ENCODE measurements around the gene FIS1.
"Not testable (repeated sequence)": the region's sequence is repeated elsewhere in the genome, so short reads cannot be mapped to it uniquely, and the experiment has no call there.

The FIS1 gene

DNA sequence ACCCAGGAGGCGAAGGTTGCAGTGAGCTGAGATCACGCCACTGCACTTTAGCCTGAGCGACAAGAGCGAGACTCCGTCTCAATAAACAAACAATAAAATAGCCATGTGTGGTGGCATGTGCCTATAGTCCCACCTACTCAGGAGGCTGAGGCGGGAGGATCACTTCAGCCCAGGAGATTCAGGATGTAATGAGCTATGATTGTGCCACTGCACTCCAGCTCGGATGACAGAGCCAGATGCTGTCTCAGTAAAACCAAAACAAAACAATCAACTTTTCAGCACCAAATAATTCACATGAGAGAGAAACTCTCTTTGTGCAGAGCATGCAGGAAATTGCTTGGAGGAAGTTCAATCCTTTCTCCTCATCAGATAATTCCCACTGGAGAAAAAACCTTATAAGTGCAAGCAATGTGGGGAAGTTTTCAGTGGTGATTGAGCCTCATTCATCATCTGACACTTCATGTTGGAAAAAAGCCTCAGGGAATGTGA is 13.4 kb upstream of the FIS1 start:
- TF ChIP-seq, protein P1, sequence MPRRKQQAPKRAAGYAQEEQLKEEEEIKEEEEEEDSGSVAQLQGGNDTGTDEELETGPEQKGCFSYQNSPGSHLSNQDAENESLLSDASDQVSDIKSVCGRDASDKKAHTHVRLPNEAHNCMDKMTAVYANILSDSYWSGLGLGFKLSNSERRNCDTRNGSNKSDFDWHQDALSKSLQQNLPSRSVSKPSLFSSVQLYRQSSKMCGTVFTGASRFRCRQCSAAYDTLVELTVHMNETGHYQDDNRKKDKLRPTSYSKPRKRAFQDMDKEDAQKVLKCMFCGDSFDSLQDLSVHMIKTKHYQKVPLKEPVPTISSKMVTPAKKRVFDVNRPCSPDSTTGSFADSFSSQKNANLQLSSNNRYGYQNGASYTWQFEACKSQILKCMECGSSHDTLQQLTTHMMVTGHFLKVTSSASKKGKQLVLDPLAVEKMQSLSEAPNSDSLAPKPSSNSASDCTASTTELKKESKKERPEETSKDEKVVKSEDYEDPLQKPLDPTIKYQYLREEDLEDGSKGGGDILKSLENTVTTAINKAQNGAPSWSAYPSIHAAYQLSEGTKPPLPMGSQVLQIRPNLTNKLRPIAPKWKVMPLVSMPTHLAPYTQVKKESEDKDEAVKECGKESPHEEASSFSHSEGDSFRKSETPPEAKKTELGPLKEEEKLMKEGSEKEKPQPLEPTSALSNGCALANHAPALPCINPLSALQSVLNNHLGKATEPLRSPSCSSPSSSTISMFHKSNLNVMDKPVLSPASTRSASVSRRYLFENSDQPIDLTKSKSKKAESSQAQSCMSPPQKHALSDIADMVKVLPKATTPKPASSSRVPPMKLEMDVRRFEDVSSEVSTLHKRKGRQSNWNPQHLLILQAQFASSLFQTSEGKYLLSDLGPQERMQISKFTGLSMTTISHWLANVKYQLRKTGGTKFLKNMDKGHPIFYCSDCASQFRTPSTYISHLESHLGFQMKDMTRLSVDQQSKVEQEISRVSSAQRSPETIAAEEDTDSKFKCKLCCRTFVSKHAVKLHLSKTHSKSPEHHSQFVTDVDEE (CRISPR knock-in tag; IDR thresholded peaks at IDR 0.05): no peak
- no peak for TF ChIP-seq ISL1 (CRISPR knock-in tag; IDR thresholded peaks at IDR 0.05)
- TF ChIP-seq, protein P2, sequence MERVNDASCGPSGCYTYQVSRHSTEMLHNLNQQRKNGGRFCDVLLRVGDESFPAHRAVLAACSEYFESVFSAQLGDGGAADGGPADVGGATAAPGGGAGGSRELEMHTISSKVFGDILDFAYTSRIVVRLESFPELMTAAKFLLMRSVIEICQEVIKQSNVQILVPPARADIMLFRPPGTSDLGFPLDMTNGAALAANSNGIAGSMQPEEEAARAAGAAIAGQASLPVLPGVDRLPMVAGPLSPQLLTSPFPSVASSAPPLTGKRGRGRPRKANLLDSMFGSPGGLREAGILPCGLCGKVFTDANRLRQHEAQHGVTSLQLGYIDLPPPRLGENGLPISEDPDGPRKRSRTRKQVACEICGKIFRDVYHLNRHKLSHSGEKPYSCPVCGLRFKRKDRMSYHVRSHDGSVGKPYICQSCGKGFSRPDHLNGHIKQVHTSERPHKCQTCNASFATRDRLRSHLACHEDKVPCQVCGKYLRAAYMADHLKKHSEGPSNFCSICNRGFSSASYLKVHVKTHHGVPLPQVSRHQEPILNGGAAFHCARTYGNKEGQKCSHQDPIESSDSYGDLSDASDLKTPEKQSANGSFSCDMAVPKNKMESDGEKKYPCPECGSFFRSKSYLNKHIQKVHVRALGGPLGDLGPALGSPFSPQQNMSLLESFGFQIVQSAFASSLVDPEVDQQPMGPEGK (CRISPR knock-in tag; IDR thresholded peaks at IDR 0.05; ENCODE audit: borderline replicate concordance): no peak
- no peak for TF ChIP-seq GLIS3 (CRISPR knock-in tag; IDR thresholded peaks at IDR 0.05)
- TF ChIP-seq ARNTL (CRISPR knock-in tag; IDR thresholded peaks at IDR 0.05; ENCODE audit: borderline replicate concordance, low read depth): no peak
- no peak for TF ChIP-seq ZNF70 (CRISPR knock-in tag; IDR thresholded peaks at IDR 0.05)
- no peak for TF ChIP-seq BACH2 (CRISPR knock-in tag; IDR thresholded peaks at IDR 0.05; ENCODE audit: borderline replicate concordance)
- TF ChIP-seq SNAI2 (CRISPR knock-in tag; IDR thresholded peaks at IDR 0.05): no peak
- TF ChIP-seq, protein P3, sequence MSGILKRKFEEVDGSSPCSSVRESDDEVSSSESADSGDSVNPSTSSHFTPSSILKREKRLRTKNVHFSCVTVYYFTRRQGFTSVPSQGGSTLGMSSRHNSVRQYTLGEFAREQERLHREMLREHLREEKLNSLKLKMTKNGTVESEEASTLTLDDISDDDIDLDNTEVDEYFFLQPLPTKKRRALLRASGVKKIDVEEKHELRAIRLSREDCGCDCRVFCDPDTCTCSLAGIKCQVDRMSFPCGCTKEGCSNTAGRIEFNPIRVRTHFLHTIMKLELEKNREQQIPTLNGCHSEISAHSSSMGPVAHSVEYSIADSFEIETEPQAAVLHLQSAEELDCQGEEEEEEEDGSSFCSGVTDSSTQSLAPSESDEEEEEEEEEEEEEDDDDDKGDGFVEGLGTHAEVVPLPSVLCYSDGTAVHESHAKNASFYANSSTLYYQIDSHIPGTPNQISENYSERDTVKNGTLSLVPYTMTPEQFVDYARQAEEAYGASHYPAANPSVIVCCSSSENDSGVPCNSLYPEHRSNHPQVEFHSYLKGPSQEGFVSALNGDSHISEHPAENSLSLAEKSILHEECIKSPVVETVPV (CRISPR knock-in tag; IDR thresholded peaks at IDR 0.05): no peak
- no peak for TF ChIP-seq TCF4 (CRISPR knock-in tag; IDR thresholded peaks at IDR 0.05; ENCODE audit: borderline replicate concordance)
- TF ChIP-seq, protein P4, sequence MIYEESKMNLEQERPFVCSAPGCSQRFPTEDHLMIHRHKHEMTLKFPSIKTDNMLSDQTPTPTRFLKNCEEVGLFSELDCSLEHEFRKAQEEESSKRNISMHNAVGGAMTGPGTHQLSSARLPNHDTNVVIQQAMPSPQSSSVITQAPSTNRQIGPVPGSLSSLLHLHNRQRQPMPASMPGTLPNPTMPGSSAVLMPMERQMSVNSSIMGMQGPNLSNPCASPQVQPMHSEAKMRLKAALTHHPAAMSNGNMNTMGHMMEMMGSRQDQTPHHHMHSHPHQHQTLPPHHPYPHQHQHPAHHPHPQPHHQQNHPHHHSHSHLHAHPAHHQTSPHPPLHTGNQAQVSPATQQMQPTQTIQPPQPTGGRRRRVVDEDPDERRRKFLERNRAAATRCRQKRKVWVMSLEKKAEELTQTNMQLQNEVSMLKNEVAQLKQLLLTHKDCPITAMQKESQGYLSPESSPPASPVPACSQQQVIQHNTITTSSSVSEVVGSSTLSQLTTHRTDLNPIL (CRISPR knock-in tag; IDR thresholded peaks at IDR 0.05; ENCODE audit: low read depth): no peak
- no peak for TF ChIP-seq ESRRG (CRISPR knock-in tag; IDR thresholded peaks at IDR 0.05)
- no peak for TF ChIP-seq CSDC2 (CRISPR knock-in tag; IDR thresholded peaks at IDR 0.05)
- no peak for TF ChIP-seq TOX (CRISPR knock-in tag; IDR thresholded peaks at IDR 0.05; ENCODE audit: borderline replicate concordance)
- no peak for TF ChIP-seq ZNF565 (CRISPR knock-in tag; conservative IDR thresholded peaks at IDR 0.05; ENCODE audit: low read depth)
- TF ChIP-seq ZFP3 (CRISPR knock-in tag; IDR thresholded peaks at IDR 0.05): no peak
- no peak for TF ChIP-seq RARB (CRISPR knock-in tag; IDR thresholded peaks at IDR 0.05)
- TF ChIP-seq, protein P5, sequence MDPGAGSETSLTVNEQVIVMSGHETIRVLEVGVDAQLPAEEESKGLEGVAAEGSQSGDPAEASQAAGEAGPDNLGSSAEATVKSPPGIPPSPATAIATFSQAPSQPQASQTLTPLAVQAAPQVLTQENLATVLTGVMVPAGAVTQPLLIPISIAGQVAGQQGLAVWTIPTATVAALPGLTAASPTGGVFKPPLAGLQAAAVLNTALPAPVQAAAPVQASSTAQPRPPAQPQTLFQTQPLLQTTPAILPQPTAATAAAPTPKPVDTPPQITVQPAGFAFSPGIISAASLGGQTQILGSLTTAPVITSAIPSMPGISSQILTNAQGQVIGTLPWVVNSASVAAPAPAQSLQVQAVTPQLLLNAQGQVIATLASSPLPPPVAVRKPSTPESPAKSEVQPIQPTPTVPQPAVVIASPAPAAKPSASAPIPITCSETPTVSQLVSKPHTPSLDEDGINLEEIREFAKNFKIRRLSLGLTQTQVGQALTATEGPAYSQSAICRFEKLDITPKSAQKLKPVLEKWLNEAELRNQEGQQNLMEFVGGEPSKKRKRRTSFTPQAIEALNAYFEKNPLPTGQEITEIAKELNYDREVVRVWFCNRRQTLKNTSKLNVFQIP (CRISPR knock-in tag; IDR thresholded peaks at IDR 0.05; ENCODE audit: borderline replicate concordance, low read depth): no peak
- TF ChIP-seq PPARA (CRISPR knock-in tag; IDR thresholded peaks at IDR 0.05; ENCODE audit: borderline replicate concordance): no peak
- TF ChIP-seq OSR1 (CRISPR knock-in tag; IDR thresholded peaks at IDR 0.05): no peak
- no peak for ATAC-seq

DNA sequence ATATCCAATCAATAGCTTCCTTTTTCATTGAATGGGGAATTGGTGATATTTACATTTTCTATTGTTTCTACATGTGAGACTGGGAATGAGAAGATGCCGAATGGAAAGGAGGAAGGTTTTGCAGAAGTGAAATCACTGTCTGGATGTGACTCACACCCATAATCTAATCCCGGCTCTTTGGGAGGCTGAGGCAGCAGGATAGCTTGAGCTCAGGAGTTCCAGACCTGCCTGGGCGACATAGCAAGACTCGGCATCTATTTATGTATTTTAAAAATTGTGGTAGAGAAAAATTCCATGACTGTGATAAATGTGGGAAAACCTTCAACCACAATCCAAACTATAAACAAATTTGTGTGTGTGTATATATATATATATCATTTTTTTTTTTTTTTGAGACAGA is 10.9 kb upstream of the FIS1 start:
- ATAC-seq: no peak
- no peak for TF ChIP-seq OSR1 (CRISPR knock-in tag; IDR thresholded peaks at IDR 0.05)

DNA sequence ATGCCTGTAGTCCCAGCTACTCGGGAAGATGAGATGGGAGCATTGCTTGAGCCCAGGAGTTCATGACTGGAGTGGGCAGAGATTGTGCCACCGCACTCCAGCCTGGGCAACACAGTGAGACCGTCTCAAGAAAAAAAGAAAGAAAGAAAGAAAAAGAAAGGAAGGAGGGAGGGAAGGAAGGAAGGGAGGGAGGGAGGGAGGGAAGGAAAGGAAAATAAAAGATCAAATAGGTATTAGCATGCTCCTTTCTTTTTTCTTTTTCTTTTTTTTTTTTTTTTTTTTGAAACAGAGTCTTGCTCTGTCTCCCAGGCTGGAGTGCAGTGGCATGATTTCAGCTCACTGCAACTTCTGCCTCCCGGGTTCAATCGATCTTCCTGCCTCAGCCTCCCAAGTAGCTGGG is 8.3 kb upstream of the FIS1 start:
- ATAC-seq: not testable (repeated sequence)
